Measurements from ENCODE around the gene EFCAB6.

Gene EFCAB6

DNA sequence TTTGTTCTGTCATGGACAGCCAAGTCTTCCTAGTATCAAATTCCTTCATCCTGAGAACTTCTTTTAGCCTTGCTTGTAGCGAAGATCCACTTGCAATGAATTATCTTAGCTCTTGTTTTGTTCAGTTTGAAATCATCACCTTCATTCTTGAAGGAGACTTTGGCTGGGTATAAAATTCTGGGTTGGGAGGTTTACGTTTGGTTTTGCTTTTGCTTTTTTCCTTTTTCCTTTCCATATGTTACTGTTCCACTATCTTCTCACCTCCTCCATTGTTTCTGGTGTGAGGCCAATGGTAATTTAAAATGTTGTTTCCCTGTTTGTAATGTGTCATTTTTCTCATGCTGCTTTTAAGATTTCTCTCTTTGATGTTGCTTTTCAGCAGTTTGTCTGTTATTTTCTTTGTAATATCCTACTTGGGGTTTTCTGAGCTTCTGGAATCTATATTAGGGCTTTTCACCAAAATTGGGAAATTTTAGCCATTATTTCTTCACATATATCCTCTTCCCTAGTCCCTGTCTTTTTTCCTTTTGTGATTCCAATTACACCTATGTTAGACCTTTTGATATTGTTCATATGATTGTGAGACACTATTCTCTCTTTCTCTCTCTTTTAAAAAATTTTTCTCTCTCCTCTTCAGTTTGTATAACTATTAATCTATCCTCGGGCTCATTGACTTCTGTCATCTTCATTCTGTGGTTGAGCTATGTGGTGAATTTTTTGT, 172.7 kb downstream of the EFCAB6 start:
- no peaks in the 10 kb centered on the region for H3K4me1 ChIP-seq (ENCODE audit: control insufficient read depth, insufficient read depth, low read length)
- H3K9me3 ChIP-seq (ENCODE audit: control insufficient read depth, low read length) = peaks cover 18% of the 10 kb centered on the region
- no peak overlapping the region for H3K4me3 ChIP-seq (ENCODE audit: low read length)
- no peak overlapping the region for H3K9ac ChIP-seq (ENCODE audit: low read length)
- H3K27me3 ChIP-seq (replicated peaks; ENCODE audit: control insufficient read depth, insufficient read depth, low read length) = peaks cover 7% of the 10 kb centered on the region
- H3K36me3 ChIP-seq (ENCODE audit: control insufficient read depth, insufficient read depth, low read length, severe bottlenecking) = no peaks in the 10 kb centered on the region
- no peak for DNase-seq (ENCODE audit: low read depth)

DNA sequence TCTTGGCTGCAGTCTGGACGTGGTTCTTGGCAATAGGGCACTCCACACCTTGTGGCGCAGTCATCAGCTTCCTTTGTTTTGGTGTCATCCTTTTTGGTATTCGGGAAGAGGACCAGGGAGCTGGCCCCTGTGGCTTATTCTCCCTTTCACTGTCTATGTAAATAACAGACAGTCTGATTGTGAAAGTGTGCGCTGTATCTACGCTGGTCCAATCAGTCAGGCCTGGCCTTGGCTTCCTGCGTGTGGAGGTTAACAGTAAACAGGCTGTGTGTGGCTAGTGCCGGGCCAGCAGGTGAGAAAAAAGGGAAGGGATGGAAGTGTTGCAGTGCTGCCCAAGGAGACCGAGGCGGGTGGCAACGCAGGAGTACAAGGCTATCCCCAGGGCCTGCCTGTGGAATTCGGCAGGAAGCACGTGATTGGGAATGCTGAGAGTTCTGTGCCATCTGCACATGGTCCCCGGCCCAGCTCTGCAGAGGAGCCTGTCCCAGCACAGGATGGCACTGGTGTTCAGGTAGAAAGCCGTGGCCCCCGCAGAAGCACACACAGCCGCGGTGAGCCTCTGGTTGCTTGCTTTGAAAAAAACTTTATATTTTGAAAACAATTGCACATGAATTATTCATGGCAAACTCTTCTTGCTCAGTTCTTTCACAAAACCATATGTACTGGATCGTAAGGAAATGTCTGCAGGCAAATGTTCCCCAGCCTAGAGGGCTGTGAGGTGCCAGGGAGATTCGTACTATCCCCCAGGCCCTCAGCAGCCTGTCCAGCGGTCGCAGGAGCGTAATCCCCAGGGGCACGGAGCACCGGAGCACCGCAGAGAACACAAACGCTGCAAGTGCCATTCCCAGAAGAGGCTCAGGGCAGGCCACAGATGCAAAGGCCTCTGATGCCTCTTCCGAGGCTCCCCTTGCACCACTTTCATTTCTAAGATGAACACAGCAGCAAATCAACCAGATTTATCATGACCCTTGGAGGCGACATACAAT, 174.5 kb downstream of the EFCAB6 start:
- H3K4me3 ChIP-seq (ENCODE audit: low read length) = no peak overlapping the region
- DNase-seq (ENCODE audit: low read depth) = no peak
- no peaks in the 10 kb centered on the region for H3K4me1 ChIP-seq (ENCODE audit: control insufficient read depth, insufficient read depth, low read length)
- H3K36me3 ChIP-seq (ENCODE audit: control insufficient read depth, insufficient read depth, low read length, severe bottlenecking) = no peaks in the 10 kb centered on the region
- peaks cover 7% of the 10 kb centered on the region for H3K27me3 ChIP-seq (replicated peaks; ENCODE audit: control insufficient read depth, insufficient read depth, low read length)
- peaks cover 18% of the 10 kb centered on the region for H3K9me3 ChIP-seq (ENCODE audit: control insufficient read depth, low read length)
- H3K9ac ChIP-seq (ENCODE audit: low read length) = no peak overlapping the region

DNA sequence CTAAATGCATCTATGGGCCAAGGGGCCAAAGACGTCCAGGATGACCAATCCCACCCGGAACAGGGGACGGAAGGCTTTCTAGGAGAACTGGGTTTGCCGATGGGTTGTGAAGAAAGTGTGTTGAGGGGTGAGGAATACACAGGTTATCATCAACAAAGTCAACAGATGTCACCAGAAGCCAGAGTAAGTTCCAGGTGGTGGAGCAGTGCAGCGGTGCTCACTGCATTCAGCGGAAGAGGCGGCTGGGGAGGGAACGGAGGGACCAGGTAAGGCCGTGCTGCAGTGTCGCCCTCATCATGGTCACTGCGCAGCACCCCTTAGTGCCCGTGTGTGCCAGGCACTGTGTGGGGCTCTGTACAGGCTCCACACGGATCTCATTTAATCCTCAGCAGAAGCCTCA, 176.0 kb downstream of the EFCAB6 start:
- peaks cover 18% of the 10 kb centered on the region for H3K9me3 ChIP-seq (ENCODE audit: control insufficient read depth, low read length)
- DNase-seq (ENCODE audit: low read depth) = no peak
- no peak overlapping the region for H3K4me3 ChIP-seq (ENCODE audit: low read length)
- no peaks in the 10 kb centered on the region for H3K36me3 ChIP-seq (ENCODE audit: control insufficient read depth, insufficient read depth, low read length, severe bottlenecking)
- peaks cover 7% of the 10 kb centered on the region for H3K27me3 ChIP-seq (replicated peaks; ENCODE audit: control insufficient read depth, insufficient read depth, low read length)
- no peaks in the 10 kb centered on the region for H3K4me1 ChIP-seq (ENCODE audit: control insufficient read depth, insufficient read depth, low read length)
- H3K9ac ChIP-seq (ENCODE audit: low read length) = no peak overlapping the region

DNA sequence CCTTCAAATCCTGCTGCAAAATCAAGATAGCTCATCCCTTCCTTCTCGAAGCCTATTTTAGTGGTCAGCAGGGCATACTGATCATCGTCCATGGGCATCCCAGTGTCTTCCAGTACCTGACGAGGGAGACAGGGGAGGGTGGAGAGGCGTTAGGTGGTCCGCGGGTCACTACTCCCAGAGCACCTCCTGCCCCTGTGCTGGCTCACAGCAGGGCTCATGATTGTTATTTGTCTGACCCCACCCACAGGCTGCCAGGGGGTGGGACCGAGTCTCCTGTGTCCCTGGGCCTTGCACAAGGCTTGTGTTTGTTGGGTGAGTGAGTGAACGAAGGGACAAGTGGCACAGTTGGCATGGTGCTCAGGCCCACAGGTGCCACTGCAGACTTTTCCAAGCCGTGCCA, 177.0 kb downstream of the EFCAB6 start:
- Histone ChIP-seq H3K27me3 (replicated peaks; ENCODE audit: control insufficient read depth, insufficient read depth, low read length) (peaks cover 7% of the 10 kb centered on the region), H3K9ac (ENCODE audit: low read length) (no peak overlapping the region), H3K36me3 (ENCODE audit: control insufficient read depth, insufficient read depth, low read length, severe bottlenecking) (no peaks in the 10 kb centered on the region), H3K9me3 (ENCODE audit: control insufficient read depth, low read length) (peaks cover 11% of the 10 kb centered on the region), H3K4me3 (ENCODE audit: low read length) (no peak overlapping the region), H3K4me1 (ENCODE audit: control insufficient read depth, insufficient read depth, low read length) (no peaks in the 10 kb centered on the region)
- DNase-seq (ENCODE audit: low read depth) = no peak

DNA sequence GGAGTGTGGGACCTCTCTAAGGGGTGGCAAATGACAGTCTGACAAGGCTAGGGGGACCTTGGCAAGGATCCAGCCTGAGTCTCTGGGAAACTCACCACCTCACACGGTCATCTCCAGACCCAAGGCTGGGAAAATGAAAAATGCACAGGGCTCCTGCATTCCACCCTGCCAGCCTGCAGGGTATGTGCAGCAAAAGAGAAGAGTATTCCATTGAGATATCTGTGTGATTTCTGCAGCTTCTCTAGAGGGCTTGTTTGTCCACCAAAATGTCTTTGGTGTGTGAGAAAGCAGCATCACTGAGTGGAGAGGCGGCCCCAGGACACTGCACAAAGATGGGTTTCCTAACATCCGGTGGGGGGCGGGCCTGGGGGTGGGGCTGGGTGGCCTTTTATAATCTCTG, 177.8 kb downstream of the EFCAB6 start:
- H3K9me3 ChIP-seq (ENCODE audit: control insufficient read depth, low read length) = peaks cover 4% of the 10 kb centered on the region
- no peaks in the 10 kb centered on the region for H3K36me3 ChIP-seq (ENCODE audit: control insufficient read depth, insufficient read depth, low read length, severe bottlenecking)
- H3K27me3 ChIP-seq (replicated peaks; ENCODE audit: control insufficient read depth, insufficient read depth, low read length) = peaks cover 7% of the 10 kb centered on the region
- H3K9ac ChIP-seq (ENCODE audit: low read length) = no peak overlapping the region
- H3K4me1 ChIP-seq (ENCODE audit: control insufficient read depth, insufficient read depth, low read length) = no peaks in the 10 kb centered on the region
- DNase-seq (ENCODE audit: low read depth) = no peak
- no peak overlapping the region for H3K4me3 ChIP-seq (ENCODE audit: low read length)

DNA sequence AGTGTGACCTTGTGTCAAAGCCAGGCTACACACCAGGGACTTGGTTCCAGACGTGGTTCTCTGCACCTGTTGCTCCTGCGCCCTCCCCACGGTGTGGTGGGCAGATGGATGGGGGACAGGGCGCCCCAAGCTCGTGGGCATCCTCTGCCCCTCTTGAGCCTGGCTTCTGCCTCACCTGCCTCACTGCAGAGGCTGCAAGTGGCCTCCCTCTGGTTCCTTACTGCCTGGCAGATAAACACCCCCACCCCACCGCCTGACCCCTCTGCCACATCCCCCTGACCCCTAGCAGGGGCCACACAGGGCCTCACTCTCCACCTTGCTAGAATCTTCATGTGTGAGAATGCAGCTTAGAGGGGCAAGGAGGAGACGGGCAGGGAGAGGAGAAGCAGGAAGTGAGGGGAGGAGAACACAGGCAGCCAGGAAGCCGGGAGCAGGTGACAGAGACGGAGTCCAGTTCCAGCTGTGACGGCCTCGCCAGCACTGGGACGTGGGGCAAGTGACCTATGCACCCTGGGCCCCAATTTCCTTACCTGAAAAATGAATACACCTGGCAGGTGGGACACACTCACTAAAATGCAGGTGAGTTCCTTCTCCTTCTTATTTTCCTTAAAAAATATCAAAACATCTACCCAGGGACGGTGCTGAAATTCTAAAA, 178.3 kb downstream of the EFCAB6 start:
- H3K9ac ChIP-seq (ENCODE audit: low read length) = no peak overlapping the region
- H3K4me1 ChIP-seq (ENCODE audit: control insufficient read depth, insufficient read depth, low read length) = no peaks in the 10 kb centered on the region
- H3K27me3 ChIP-seq (replicated peaks; ENCODE audit: control insufficient read depth, insufficient read depth, low read length) = peaks cover 7% of the 10 kb centered on the region
- no peak for DNase-seq (ENCODE audit: low read depth)
- H3K36me3 ChIP-seq (ENCODE audit: control insufficient read depth, insufficient read depth, low read length, severe bottlenecking) = no peaks in the 10 kb centered on the region
- no peaks in the 10 kb centered on the region for H3K9me3 ChIP-seq (ENCODE audit: control insufficient read depth, low read length)
- no peak overlapping the region for H3K4me3 ChIP-seq (ENCODE audit: low read length)

DNA sequence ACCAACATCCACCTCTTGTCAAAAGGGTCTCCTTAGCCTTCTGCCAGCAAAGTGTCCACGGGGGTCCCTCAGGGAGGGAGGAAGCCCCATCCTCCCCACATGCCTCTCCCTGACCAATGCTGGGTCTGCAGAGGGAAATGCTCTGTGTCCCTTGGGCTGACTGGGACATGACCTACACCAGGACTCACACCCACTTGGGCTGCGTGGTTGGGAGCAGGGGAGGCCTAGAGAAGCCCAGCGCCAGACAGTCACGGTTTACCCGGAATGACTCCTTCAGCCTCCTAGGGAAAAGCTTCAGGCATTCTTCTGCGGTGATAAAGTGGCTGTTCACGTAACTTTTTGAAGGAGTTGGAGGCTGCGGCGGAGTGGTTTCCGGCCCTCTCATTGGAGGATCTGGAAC, 180.3 kb downstream of the EFCAB6 start:
- DNase-seq (ENCODE audit: low read depth) = no peak
- Histone ChIP-seq H3K9ac (ENCODE audit: low read length) (no peak overlapping the region), H3K4me1 (ENCODE audit: control insufficient read depth, insufficient read depth, low read length) (no peaks in the 10 kb centered on the region), H3K4me3 (ENCODE audit: low read length) (no peak overlapping the region), H3K36me3 (ENCODE audit: control insufficient read depth, insufficient read depth, low read length, severe bottlenecking) (no peaks in the 10 kb centered on the region), H3K27me3 (replicated peaks; ENCODE audit: control insufficient read depth, insufficient read depth, low read length) (peaks cover 7% of the 10 kb centered on the region), H3K9me3 (ENCODE audit: control insufficient read depth, low read length) (no peaks in the 10 kb centered on the region)

DNA sequence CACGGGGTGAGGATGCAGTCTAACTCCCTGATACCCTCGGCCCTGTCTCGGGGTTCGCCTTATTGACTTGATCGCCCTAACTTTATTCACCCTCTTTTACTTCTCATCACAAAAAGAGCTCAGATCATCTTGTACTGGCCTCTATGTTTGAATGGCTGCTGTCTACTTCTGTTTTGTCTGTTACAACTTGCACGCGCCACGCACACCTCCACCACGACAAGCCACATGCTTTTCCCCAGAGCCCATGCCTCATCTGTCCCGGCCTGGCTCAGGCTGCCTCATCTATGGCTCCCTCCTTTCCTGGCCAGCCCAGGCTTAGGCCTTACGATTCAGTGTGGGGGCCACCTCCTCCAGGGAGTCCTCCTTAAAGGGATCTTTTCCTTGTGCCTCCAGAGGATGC, 180.9 kb downstream of the EFCAB6 start:
- H3K4me1 ChIP-seq (ENCODE audit: control insufficient read depth, insufficient read depth, low read length) = no peaks in the 10 kb centered on the region

DNA sequence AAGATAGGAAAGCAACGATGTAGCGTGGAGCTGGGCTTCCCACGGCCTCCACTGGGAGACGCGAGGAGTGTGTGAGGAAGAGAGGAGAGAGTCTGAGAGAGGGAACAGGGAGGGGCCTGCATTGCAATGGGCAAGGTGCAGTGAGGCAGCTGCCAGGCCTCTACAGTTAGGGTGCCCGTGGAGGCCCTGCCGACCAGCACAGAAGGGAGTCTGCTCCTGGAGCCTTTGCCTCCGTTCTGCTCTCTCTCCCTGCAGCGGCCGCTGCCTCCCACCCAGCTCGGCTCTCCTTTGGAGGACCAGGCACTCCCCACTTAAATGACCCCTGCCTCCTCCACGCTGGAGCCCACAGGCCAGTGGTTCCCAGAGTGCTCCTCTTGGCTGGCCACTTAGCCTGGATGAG, 181.7 kb downstream of the EFCAB6 start:
- Histone ChIP-seq H3K9me3 (ENCODE audit: control insufficient read depth, low read length) (no peaks in the 10 kb centered on the region), H3K9ac (ENCODE audit: low read length) (no peak overlapping the region), H3K4me3 (ENCODE audit: low read length) (no peak overlapping the region), H3K4me1 (ENCODE audit: control insufficient read depth, insufficient read depth, low read length) (no peaks in the 10 kb centered on the region), H3K36me3 (ENCODE audit: control insufficient read depth, insufficient read depth, low read length, severe bottlenecking) (no peaks in the 10 kb centered on the region), H3K27me3 (replicated peaks; ENCODE audit: control insufficient read depth, insufficient read depth, low read length) (no peaks in the 10 kb centered on the region)
- no peak for DNase-seq (ENCODE audit: low read depth)

More for the DNA sequence above, 180.9 kb downstream of the EFCAB6 start:
- H3K4me3 ChIP-seq (ENCODE audit: low read length) = no peak overlapping the region
- no peaks in the 10 kb centered on the region for H3K36me3 ChIP-seq (ENCODE audit: control insufficient read depth, insufficient read depth, low read length, severe bottlenecking)
- no peak overlapping the region for H3K9ac ChIP-seq (ENCODE audit: low read length)
- H3K9me3 ChIP-seq (ENCODE audit: control insufficient read depth, low read length) = no peaks in the 10 kb centered on the region
- H3K27me3 ChIP-seq (replicated peaks; ENCODE audit: control insufficient read depth, insufficient read depth, low read length) = peaks cover 6% of the 10 kb centered on the region
- DNase-seq (ENCODE audit: low read depth) = no peak

DNA sequence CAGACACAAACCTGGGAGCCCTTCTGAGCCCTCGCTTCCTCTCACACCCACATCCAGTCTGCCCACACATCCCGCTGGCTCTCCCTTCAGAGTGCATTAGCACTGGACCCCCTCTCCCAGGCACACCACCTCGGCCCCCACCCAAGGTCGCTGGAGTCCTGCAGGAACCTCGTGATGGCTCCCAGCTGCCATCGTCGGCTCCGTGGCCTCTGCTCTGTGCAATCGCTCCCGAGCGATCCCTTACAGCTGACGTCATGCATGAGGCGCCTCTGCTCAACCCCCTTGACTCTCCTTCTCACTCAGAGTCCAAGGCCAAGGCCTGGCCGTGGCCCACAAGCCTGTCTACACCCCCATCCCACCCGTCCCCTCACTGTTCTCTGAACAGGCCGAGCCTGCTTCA, 183.9 kb downstream of the EFCAB6 start:
- H3K27me3 ChIP-seq (replicated peaks; ENCODE audit: control insufficient read depth, insufficient read depth, low read length) = no peaks in the 10 kb centered on the region
- H3K4me3 ChIP-seq (ENCODE audit: low read length) = no peak overlapping the region
- H3K4me1 ChIP-seq (ENCODE audit: control insufficient read depth, insufficient read depth, low read length) = peaks cover 1% of the 10 kb centered on the region
- no peak for DNase-seq (ENCODE audit: low read depth)
- no peak overlapping the region for H3K9ac ChIP-seq (ENCODE audit: low read length)
- no peaks in the 10 kb centered on the region for H3K9me3 ChIP-seq (ENCODE audit: control insufficient read depth, low read length)
- no peaks in the 10 kb centered on the region for H3K36me3 ChIP-seq (ENCODE audit: control insufficient read depth, insufficient read depth, low read length, severe bottlenecking)

Data from adipocyte (in vitro differentiated cells).